ENCODE measurements around the gene JAG2. TPM values are rescaled to one million over a fixed set of nuclear protein-coding genes. Genes with fewer than 3 reads are reported as not detected.

The JAG2 gene
- polyA plus RNA-seq, 3 donors = 6.6 to 8.0 (median 7.1) TPM

DNA sequence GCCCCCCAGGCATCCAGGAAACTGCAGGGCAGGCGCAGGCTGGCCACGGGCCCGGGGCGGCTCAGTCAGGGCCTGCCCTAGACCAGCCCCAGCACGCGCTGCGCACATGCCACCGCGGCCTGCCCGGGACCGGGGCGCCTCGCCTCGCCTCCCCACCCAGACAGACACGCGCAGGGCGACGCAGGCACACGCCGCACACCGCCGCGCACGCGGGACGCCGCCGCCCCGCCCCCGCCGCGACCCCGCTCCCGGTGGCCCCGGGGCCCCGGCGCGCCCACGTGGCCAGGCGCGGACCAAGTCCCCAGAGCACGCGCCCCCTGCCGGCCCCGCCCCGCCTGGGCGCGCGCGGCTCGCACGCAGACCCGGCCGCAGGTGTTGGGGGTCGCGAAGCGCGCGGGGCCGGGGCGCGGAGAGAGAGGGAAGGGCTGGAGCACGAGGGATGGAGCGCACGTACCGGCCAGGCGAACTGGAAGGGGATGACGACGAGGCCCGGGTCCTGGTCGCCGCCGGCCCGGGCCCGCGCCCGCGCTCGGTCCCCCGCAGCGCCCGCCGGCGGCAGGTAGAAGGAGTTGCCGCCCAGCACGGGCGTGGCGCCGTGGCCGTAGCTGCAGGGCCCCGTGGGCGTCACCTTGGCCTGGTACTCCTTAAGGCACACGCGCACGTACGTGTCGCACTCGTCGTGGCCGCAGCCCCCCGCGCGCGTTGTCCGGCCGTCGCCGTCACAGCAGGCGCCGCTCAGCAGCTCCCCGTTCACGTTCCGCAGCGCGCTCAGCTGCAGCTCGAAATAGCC is 1.1 kb downstream of the JAG2 start:
- no peak for DNase-seq (ENCODE audit: low read depth in 3 of 3, low spot score in 2 of 3)

GRCh38 chr14:105166571-105167302 is 1.8 kb downstream of the JAG2 start:
- DNase-seq (ENCODE audit: low read depth in 3 of 3, low spot score in 2 of 3) = no peak

GRCh38 chr14:105165761-105166485 is 2.7 kb downstream of the JAG2 start:
- no peak for DNase-seq (ENCODE audit: low read depth in 3 of 3, low spot score in 2 of 3)

DNA sequence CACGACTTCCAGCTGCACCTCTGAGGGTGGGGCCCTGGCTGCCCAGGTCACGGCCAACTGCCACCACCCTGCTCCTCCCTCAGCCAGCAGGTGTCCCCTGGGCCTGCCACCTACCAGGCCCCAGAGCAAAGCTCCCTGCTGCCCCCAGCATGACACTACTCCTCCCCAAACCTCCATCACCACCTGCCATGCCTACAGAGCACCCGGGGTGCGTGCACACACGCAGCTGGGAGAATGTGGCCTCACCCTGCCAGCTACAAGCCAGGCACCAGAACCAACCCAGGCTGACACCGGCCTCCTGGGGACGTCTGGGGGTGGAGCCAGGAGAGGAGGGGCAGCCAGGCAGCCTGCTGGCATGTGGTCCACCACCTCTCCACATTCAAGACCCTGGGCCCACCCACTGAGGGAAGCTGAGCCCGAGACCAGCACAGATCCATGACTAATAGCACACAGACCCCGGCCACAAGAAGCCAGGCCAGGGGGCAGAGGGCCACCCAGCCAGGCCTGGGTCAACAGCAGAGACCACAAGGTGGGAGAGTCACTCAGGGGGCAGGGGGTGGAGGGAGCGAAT is 3.4 kb downstream of the JAG2 start:
- DNase-seq (ENCODE audit: low read depth in 3 of 3, low spot score in 2 of 3) = no peak

DNA sequence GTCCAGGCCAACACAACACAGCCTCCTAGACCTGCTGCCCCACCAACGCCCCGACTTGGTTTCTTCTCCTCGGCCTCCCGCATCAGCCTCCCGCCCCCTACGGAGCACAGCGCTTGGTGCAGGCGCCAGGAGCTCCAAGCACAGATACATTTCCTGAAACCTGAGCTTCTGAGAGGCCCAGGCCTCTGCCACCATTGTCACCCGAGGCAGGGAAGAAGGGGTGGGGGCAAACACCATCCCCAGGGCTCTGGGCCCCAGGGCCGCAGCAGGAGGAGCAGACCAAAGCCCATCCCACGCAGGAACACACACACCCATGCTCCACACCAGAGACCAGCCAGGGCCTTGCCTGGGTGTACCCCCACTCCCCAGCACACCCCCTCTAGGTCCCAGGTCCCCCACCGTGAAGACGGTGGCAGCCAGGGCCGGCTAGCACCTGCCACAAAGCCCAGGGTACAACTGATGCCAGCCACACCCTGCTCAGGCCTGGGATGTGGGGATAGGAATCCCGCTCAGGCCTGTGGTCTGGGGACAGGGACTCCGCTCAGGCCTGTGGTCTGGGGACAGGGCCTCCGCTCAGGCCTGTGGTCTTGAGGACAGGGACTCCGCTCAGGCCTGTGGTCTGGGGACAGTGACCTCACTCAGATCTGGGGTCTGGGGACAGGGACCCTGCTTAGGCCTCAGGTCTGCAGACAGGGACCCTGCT is 5.4 kb downstream of the JAG2 start:
- DNase-seq (ENCODE audit: low read depth in 3 of 3, low spot score in 2 of 3) = no peak

GRCh38 chr14:105162669-105162979 is 6.0 kb downstream of the JAG2 start:
- DNase-seq (ENCODE audit: low read depth in 3 of 3, low spot score in 2 of 3) = no peak

- DNase-seq (ENCODE audit: low read depth in 3 of 3, low spot score in 2 of 3) = no peak
These were observed 6.5 kb downstream of the JAG2 start for GRCh38 chr14:105161964-105162668.

GRCh38 chr14:105161309-105161708 is 7.3 kb downstream of the JAG2 start:
- no peak for DNase-seq (ENCODE audit: low read depth in 3 of 3, low spot score in 2 of 3)

- DNase-seq (ENCODE audit: low read depth in 3 of 3, low spot score in 2 of 3) = no peak
These were observed 7.8 kb downstream of the JAG2 start for GRCh38 chr14:105160776-105161175.

- DNase-seq (ENCODE audit: low read depth in 3 of 3, low spot score in 2 of 3) = no peak
These were observed 9.2 kb downstream of the JAG2 start for GRCh38 chr14:105159344-105159743.

GRCh38 chr14:105158794-105159193 is 9.8 kb downstream of the JAG2 start:
- DNase-seq (ENCODE audit: low read depth in 3 of 3, low spot score in 2 of 3) = no peak

- DNase-seq (ENCODE audit: low read depth in 3 of 3, low spot score in 2 of 3) = no peak
These were observed 10.7 kb downstream of the JAG2 start for GRCh38 chr14:105157872-105158271.

GRCh38 chr14:105156414-105157375 is 11.9 kb downstream of the JAG2 start:
- DNase-seq (ENCODE audit: low read depth in 3 of 3, low spot score in 2 of 3) = no peak

GRCh38 chr14:105155681-105156413 is 12.7 kb downstream of the JAG2 start:
- DNase-seq (ENCODE audit: low read depth in 3 of 3, low spot score in 2 of 3) = no peak

DNA sequence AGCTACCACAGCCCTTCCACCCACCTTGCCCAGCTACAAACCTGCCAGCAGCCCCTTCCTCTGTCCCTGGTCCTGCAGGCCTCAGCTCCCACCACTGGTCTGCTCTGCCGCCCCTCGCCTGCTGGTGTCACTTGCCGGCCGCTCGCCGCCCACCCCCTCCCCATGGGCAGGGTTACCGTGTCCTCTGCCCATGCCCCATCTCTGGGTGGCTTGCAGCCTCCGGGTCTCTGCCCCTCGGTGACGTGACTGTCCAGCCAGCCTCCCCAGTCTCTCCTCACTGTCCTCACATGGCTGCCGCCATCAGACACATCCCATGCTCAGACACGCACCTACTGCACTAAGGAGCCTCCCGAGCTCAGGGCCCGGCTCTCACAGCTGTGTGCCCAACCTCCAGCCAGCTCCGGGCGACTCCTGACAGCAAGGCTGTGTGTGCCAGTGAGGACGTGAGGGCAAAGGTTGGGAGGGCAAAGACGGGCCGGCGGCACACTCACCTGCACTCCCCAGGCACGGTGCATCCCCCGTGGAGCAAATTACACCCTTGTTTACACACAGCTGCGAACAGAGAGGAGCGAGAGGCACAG is 13.4 kb downstream of the JAG2 start:
- no peak for DNase-seq (ENCODE audit: low read depth in 3 of 3, low spot score in 2 of 3)

DNA sequence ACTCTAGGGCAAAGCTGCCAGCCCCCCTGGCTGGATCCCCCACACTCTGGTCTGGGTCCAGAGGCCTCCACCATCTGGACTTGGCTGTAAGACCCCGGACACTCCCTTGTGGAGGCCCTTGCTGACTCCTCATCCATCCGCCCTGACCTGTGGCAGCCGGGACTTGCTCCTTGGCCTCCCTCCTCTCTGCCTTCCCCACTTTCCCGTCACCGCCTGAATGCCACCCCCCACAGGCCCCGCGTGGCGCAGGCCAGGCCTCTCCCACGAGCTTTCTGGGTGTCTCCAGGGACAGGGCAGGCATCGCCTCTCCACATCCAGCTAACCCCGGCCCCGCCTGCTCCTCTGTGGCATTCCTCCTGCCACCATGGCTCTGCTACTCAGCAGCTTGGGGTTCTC is 14.1 kb downstream of the JAG2 start:
- no peak for DNase-seq (ENCODE audit: low read depth in 3 of 3, low spot score in 2 of 3)

DNA sequence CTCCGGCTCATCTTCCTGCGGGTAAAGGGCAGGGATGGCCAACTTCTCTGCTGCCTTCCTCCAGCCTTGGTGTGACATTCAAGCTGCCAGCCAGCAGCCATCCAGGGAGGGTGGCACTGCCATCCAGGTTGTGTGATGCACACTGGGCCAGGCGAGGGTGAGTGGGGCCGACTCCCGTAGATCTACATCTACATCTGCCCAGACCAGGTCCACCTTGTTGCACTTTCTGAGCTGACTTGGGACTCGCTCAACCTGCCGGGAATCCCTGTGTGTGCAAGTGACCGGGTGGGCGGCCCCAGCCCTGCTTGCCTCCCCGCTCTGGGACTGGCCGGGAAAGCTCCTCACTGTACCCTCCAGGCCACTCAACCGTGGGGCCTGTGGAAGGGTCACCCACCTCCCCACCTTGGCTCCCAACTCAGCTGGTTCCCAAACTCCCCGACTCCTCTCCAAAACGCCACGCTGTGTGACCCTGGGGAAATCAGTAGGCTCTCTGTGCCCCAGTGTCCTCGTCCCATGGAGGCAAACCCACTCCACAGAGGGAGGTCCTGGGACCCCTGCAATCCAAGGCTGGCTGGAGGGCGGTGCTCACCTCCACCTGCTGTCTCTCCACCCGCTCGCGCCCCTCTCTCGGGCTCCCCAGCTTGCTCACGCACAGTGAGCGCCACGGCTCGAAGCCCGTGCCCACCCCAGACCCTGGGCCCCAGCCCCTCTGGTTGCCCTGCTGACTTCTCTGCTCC is 14.7 kb downstream of the JAG2 start:
- no peak for DNase-seq (ENCODE audit: low read depth in 3 of 3, low spot score in 2 of 3)
